GM21619 (cell line): ENCODE measurements around the gene YPEL5.

ENCODE experiments used
- ATAC-seq: cut with Tn5 transposase; IDR thresholded peaks from one replicate; pipeline ENCODE4 v1.9.1; 2021; ENCODE audit not compliant: unreplicated experiment

YPEL5 gene

GRCh38 chr2:30164131-30164925 lies 17.5 kb downstream of the YPEL5 start:
- ATAC-seq = no peak

- ATAC-seq = peak; percentile 94
Observed at GRCh38 chr2:30165050-30165520, 18.3 kb downstream of the YPEL5 start.

GRCh38 chr2:30165617-30166016 lies 18.8 kb downstream of the YPEL5 start:
- no peak for ATAC-seq

GRCh38 chr2:30172627-30173026 lies 25.8 kb downstream of the YPEL5 start:
- ATAC-seq = no peak

- no peak for ATAC-seq
Observed at GRCh38 chr2:30177440-30177839, 30.6 kb downstream of the YPEL5 start.

- ATAC-seq = no peak
Observed at GRCh38 chr2:30177956-30178355, 31.1 kb downstream of the YPEL5 start.

GRCh38 chr2:30178618-30179434 lies 32.0 kb downstream of the YPEL5 start:
- ATAC-seq = no peak

GRCh38 chr2:30179536-30179935 lies 32.7 kb downstream of the YPEL5 start:
- no peak for ATAC-seq

GRCh38 chr2:30180226-30180625 lies 33.4 kb downstream of the YPEL5 start:
- ATAC-seq = no peak

GRCh38 chr2:30181176-30181575 lies 34.4 kb downstream of the YPEL5 start:
- no peak for ATAC-seq

GRCh38 chr2:30184035-30184434 lies 37.2 kb downstream of the YPEL5 start:
- ATAC-seq = no peak

- no peak for ATAC-seq
Observed at GRCh38 chr2:30185178-30185577, 38.4 kb downstream of the YPEL5 start.

- no peak for ATAC-seq
Observed at GRCh38 chr2:30188292-30188691, 41.5 kb downstream of the YPEL5 start.

GRCh38 chr2:30190637-30191036 lies 43.8 kb downstream of the YPEL5 start:
- no peak for ATAC-seq

- no peak for ATAC-seq
Observed at GRCh38 chr2:30191107-30191506, 44.3 kb downstream of the YPEL5 start.

GRCh38 chr2:30191819-30192271 lies 45.0 kb downstream of the YPEL5 start:
- no peak for ATAC-seq

GRCh38 chr2:30192314-30192713 lies 45.5 kb downstream of the YPEL5 start:
- no peak for ATAC-seq

GRCh38 chr2:30193104-30193681 lies 46.4 kb downstream of the YPEL5 start:
- ATAC-seq = no peak

- no peak for ATAC-seq
Observed at GRCh38 chr2:30194421-30194820, 47.6 kb downstream of the YPEL5 start.

GRCh38 chr2:30195016-30195415 lies 48.2 kb downstream of the YPEL5 start:
- ATAC-seq = no peak

GRCh38 chr2:30197570-30198192 lies 50.9 kb downstream of the YPEL5 start:
- no peak for ATAC-seq
